GM23338 (cell line): Measurements from ENCODE around the gene TMEM144. TPM values are rescaled to one million over a fixed set of nuclear protein-coding genes. Genes with fewer than 3 reads are reported as not detected.

ENCODE experiments used
- ATAC-seq: fragments of 200-7000 bp; cut with Tn5 transposase; 3 replicates; pipeline ENCODE4 v1.9.1; 2020
- DNase-seq: peaks from one replicate; pipeline ENCODE4 v3.0.0-alpha.2; 2015; ENCODE audit warnings: low spot score
- H2AFZ ChIP-seq: fragments of 200-600 bp; sonication (generic); 2 replicates; pipeline ENCODE4 v1.8.0; 2016; ENCODE audit warnings: antibody characterized with exemption, mild to moderate bottlenecking, moderate library complexity
- H3F3A ChIP-seq: fragments of 200-600 bp; sonication (generic); replicated peaks from 2 replicates; pipeline ENCODE4 v1.8.0; 2017; ENCODE audit warnings: antibody characterized with exemption, mixed run types, low read depth
- H3K27ac ChIP-seq: fragments of 200-600 bp; sonication (generic); 2 replicates; pipeline ENCODE4 v1.6.1; 2016; ENCODE audit warnings: low read depth
- H3K27me3 ChIP-seq: fragments of 200-600 bp; sonication (generic); 2 replicates; pipeline ENCODE4 v1.8.0; 2016; ENCODE audit warnings: mild to moderate bottlenecking, mixed run types, moderate library complexity; ENCODE audit not compliant: insufficient read depth
- H3K36me3 ChIP-seq: fragments of 200-600 bp; sonication (generic); 2 replicates; pipeline ENCODE4 v1.8.0; 2016; ENCODE audit warnings: mild to moderate bottlenecking; ENCODE audit not compliant: insufficient read depth
- H3K4me1 ChIP-seq: fragments of 200-600 bp; sonication (generic); 2 replicates; pipeline ENCODE4 v1.8.0; 2016; ENCODE audit warnings: mild to moderate bottlenecking, moderate library complexity; ENCODE audit not compliant: insufficient read depth
- H3K4me2 ChIP-seq: fragments of 200-600 bp; sonication (generic); 2 replicates; pipeline ENCODE4 v1.7.1; 2017; ENCODE audit warnings: mixed run types
- H3K4me3 ChIP-seq: fragments of 200-600 bp; sonication (generic); 2 replicates; pipeline ENCODE4 v1.6.1; 2016; ENCODE audit warnings: mixed run types
- H3K79me2 ChIP-seq: fragments of 200-600 bp; sonication (generic); replicated peaks from 2 replicates; pipeline ENCODE4 v1.8.0; 2017; ENCODE audit warnings: mild to moderate bottlenecking; ENCODE audit not compliant: insufficient read depth
- H3K9me2 ChIP-seq: fragments of 200-600 bp; sonication (generic); 2 replicates; pipeline ENCODE4 v1.8.0; 2017; ENCODE audit not compliant: insufficient read depth
- H4K20me1 ChIP-seq: fragments of 200-600 bp; sonication (generic); replicated peaks from 2 replicates; pipeline ENCODE4 v1.8.0; 2017; ENCODE audit warnings: mild to moderate bottlenecking; ENCODE audit not compliant: insufficient read depth
- H3K27ac Mint-ChIP-seq: 2 replicates; pipeline ENCODE4 v1.8.0; 2020; ENCODE audit warnings: inconsistent platforms, mild to moderate bottlenecking, moderate library complexity, mixed read lengths
- H3K27me3 Mint-ChIP-seq: 3 replicates; pipeline ENCODE4 v1.8.0; 2022; ENCODE audit warnings: low read depth, mild to moderate bottlenecking, moderate library complexity, mixed read lengths, inconsistent platforms; ENCODE audit not compliant: insufficient read depth, poor library complexity
- H3K36me3 Mint-ChIP-seq: 3 replicates; pipeline ENCODE4 v1.8.0; 2021; ENCODE audit warnings: low read depth, mild to moderate bottlenecking, inconsistent platforms, moderate library complexity, mixed read lengths
- H3K4me1 Mint-ChIP-seq: 3 replicates; pipeline ENCODE4 v1.8.0; 2020; ENCODE audit warnings: mild to moderate bottlenecking, inconsistent platforms, mixed read lengths
- H3K4me3 Mint-ChIP-seq: 3 replicates; pipeline ENCODE4 v1.8.0; 2021; ENCODE audit warnings: moderate library complexity, mild to moderate bottlenecking, inconsistent platforms, mixed read lengths
- H3K9me3 Mint-ChIP-seq: 3 replicates; pipeline ENCODE4 v1.8.0; 2020; ENCODE audit warnings: moderate library complexity, mild to moderate bottlenecking, inconsistent platforms, mixed read lengths
- STAT1 ChIP-seq: IDR thresholded peaks from one replicate; pipeline ENCODE4 v1.6.1; 2016; ENCODE audit warnings: antibody characterized with exemption; ENCODE audit not compliant: unreplicated experiment
- ZNF331 ChIP-seq: fragments of 250-450 bp; sonication (Bioruptor Pico); IDR thresholded peaks from 2 replicates; pipeline ENCODE4 v1.5.0; 2020; ENCODE audit warnings: low read depth, mild to moderate bottlenecking, moderate library complexity
- polyA plus RNA-seq: library from polyadenylated mRNA; unstranded; fragments of >200 nt; fragmentation: Nextera tagmentation; extraction: Ambion mirVana; gene quantifications from 2 replicates; pipeline ENCODE4 v1.2.1, GENCODE V29; 2016
- total RNA-seq: library from RNA; depleted of rRNA; stranded (reverse); fragments of >200 nt; shearing (Covaris generic); gene quantifications from 2 replicates; pipeline ENCODE4 v1.2.3, GENCODE V29; 2014
- TF ChIP-seq, protein P1 (sequence below): fragments of 250-450 bp; sonication (Bioruptor Pico); IDR thresholded peaks from 2 replicates; pipeline ENCODE4 v1.5.0; 2020; ENCODE audit warnings: mild to moderate bottlenecking, moderate library complexity
- TF ChIP-seq, protein P2 (sequence below), 2 experiments: fragments of 200-600 bp in 1 of 2; sonication (generic) in 1 of 2; conservative IDR thresholded peaks; 2 replicates each; pipeline versions ENCODE4 v1.5.1 to v1.6.1; 2016 to 2017; ENCODE audit warnings: antibody characterized with exemption in 2 of 2, low read depth in 2 of 2, mild to moderate bottlenecking in 2 of 2, moderate library complexity in 1 of 2
- TF ChIP-seq, protein P3 (sequence below): IDR thresholded peaks from one replicate; pipeline ENCODE4 v1.6.1; 2018; ENCODE audit warnings: antibody characterized with exemption; ENCODE audit not compliant: unreplicated experiment

Gene TMEM144
- total and polyA plus RNA-seq, 2 experiments from 2014 or later = 1.3 to 1.7 TPM

DNA sequence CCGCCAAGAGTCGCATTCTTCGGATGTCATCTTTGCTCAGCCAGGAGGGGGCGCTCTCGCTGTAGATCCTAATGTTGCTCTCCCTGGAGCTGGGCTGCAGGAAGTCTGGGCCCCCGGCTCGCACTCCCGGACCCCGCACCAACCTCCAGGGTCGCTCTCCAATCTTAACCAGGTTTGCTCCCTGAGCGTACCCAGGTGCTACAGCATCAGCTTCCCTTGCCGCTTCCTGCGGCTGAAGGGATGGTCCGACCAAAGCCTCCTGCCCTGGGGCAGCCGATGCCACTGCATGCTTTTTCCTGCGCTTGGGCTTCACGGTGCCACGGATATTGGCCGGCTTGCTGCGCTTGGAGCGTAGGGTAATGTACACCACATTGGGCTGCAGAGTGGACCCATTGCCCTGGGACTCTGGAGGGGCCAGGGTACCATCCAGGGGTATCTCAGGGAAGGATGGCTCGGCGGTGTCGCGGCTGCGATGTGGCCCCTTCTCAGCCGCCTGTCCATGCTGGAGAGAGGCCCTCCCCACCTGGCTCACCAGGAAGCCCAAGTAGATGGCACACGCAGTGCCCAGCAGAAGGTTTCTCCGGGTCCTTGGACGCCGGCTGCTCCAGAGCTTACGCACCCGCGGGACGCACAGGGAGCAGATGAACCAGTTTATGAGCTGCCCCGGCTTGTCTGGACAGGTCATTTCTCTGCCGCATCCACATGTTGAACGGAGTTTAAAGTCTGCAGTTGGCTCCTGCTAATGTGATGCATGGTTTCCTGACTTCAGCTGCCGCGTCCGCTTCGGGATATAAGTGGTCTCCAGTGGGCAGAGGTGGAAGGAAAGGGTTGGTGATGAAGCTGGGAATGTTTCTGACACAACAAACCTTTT, 39.4 kb upstream of the TMEM144 start:
- H3K4me3 Mint-ChIP-seq = no peak overlapping the region
- no peaks in the 10 kb centered on the region for H3K9me3 Mint-ChIP-seq
- H3K4me1 ChIP-seq = no peaks in the 10 kb centered on the region
- H3K27me3 ChIP-seq = no peaks in the 10 kb centered on the region
- no peak overlapping the region for H3K4me3 ChIP-seq
- H3F3A ChIP-seq = no peaks in the 10 kb centered on the region
- TF ChIP-seq, protein P1, sequence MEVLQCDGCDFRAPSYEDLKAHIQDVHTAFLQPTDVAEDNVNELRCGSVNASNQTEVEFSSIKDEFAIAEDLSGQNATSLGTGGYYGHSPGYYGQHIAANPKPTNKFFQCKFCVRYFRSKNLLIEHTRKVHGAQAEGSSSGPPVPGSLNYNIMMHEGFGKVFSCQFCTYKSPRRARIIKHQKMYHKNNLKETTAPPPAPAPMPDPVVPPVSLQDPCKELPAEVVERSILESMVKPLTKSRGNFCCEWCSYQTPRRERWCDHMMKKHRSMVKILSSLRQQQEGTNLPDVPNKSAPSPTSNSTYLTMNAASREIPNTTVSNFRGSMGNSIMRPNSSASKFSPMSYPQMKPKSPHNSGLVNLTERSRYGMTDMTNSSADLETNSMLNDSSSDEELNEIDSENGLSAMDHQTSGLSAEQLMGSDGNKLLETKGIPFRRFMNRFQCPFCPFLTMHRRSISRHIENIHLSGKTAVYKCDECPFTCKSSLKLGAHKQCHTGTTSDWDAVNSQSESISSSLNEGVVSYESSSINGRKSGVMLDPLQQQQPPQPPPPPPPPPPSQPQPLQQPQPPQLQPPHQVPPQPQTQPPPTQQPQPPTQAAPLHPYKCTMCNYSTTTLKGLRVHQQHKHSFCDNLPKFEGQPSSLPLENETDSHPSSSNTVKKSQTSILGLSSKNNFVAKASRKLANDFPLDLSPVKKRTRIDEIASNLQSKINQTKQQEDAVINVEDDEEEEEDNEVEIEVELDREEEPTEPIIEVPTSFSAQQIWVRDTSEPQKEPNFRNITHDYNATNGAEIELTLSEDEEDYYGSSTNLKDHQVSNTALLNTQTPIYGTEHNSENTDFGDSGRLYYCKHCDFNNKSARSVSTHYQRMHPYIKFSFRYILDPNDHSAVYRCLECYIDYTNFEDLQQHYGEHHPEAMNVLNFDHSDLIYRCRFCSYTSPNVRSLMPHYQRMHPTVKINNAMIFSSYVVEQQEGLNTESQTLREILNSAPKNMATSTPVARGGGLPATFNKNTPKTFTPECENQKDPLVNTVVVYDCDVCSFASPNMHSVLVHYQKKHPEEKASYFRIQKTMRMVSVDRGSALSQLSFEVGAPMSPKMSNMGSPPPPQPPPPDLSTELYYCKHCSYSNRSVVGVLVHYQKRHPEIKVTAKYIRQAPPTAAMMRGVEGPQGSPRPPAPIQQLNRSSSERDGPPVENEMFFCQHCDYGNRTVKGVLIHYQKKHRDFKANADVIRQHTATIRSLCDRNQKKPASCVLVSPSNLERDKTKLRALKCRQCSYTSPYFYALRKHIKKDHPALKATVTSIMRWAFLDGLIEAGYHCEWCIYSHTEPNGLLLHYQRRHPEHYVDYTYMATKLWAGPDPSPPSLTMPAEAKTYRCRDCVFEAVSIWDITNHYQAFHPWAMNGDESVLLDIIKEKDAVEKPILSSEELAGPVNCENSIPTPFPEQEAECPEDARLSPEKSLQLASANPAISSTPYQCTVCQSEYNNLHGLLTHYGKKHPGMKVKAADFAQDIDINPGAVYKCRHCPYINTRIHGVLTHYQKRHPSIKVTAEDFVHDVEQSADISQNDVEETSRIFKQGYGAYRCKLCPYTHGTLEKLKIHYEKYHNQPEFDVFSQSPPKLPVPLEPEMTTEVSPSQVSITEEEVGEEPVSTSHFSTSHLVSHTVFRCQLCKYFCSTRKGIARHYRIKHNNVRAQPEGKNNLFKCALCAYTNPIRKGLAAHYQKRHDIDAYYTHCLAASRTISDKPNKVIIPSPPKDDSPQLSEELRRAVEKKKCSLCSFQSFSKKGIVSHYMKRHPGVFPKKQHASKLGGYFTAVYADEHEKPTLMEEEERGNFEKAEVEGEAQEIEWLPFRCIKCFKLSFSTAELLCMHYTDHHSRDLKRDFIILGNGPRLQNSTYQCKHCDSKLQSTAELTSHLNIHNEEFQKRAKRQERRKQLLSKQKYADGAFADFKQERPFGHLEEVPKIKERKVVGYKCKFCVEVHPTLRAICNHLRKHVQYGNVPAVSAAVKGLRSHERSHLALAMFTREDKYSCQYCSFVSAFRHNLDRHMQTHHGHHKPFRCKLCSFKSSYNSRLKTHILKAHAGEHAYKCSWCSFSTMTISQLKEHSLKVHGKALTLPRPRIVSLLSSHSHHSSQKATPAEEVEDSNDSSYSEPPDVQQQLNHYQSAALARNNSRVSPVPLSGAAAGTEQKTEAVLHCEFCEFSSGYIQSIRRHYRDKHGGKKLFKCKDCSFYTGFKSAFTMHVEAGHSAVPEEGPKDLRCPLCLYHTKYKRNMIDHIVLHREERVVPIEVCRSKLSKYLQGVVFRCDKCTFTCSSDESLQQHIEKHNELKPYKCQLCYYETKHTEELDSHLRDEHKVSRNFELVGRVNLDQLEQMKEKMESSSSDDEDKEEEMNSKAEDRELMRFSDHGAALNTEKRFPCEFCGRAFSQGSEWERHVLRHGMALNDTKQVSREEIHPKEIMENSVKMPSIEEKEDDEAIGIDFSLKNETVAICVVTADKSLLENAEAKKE (CRISPR knock-in tag) = no peak
- TF ChIP-seq ZNF331 (CRISPR knock-in tag) (no peak), STAT1 (no peak)
- TF ChIP-seq, protein P2, sequence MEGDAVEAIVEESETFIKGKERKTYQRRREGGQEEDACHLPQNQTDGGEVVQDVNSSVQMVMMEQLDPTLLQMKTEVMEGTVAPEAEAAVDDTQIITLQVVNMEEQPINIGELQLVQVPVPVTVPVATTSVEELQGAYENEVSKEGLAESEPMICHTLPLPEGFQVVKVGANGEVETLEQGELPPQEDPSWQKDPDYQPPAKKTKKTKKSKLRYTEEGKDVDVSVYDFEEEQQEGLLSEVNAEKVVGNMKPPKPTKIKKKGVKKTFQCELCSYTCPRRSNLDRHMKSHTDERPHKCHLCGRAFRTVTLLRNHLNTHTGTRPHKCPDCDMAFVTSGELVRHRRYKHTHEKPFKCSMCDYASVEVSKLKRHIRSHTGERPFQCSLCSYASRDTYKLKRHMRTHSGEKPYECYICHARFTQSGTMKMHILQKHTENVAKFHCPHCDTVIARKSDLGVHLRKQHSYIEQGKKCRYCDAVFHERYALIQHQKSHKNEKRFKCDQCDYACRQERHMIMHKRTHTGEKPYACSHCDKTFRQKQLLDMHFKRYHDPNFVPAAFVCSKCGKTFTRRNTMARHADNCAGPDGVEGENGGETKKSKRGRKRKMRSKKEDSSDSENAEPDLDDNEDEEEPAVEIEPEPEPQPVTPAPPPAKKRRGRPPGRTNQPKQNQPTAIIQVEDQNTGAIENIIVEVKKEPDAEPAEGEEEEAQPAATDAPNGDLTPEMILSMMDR (conservative IDR thresholded peaks at IDR 0.05; ENCODE audit: low read depth in 2 of 2) = peak; percentile 77 to 82
- TF ChIP-seq, protein P3, sequence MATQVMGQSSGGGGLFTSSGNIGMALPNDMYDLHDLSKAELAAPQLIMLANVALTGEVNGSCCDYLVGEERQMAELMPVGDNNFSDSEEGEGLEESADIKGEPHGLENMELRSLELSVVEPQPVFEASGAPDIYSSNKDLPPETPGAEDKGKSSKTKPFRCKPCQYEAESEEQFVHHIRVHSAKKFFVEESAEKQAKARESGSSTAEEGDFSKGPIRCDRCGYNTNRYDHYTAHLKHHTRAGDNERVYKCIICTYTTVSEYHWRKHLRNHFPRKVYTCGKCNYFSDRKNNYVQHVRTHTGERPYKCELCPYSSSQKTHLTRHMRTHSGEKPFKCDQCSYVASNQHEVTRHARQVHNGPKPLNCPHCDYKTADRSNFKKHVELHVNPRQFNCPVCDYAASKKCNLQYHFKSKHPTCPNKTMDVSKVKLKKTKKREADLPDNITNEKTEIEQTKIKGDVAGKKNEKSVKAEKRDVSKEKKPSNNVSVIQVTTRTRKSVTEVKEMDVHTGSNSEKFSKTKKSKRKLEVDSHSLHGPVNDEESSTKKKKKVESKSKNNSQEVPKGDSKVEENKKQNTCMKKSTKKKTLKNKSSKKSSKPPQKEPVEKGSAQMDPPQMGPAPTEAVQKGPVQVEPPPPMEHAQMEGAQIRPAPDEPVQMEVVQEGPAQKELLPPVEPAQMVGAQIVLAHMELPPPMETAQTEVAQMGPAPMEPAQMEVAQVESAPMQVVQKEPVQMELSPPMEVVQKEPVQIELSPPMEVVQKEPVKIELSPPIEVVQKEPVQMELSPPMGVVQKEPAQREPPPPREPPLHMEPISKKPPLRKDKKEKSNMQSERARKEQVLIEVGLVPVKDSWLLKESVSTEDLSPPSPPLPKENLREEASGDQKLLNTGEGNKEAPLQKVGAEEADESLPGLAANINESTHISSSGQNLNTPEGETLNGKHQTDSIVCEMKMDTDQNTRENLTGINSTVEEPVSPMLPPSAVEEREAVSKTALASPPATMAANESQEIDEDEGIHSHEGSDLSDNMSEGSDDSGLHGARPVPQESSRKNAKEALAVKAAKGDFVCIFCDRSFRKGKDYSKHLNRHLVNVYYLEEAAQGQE = no peak
- H4K20me1 ChIP-seq = no peaks in the 10 kb centered on the region
- ATAC-seq = no peak
- H3K9me2 ChIP-seq = no peaks in the 10 kb centered on the region
- no peaks in the 10 kb centered on the region for H3K27me3 Mint-ChIP-seq
- peak; percentile 73 for DNase-seq
- H3K79me2 ChIP-seq = no peaks in the 10 kb centered on the region
- H3K27ac ChIP-seq = no peak overlapping the region
- H3K4me2 ChIP-seq = no peak overlapping the region
- H3K27ac Mint-ChIP-seq = no peak overlapping the region
- H3K36me3 ChIP-seq = no peaks in the 10 kb centered on the region
- no peaks in the 10 kb centered on the region for H3K36me3 Mint-ChIP-seq
- H2AFZ ChIP-seq = no peak overlapping the region; the same call in 1 of the 2 replicates
- H3K4me1 Mint-ChIP-seq = peaks cover 6% of the 10 kb centered on the region
